ENCODE measurements around the gene TRDMT1. TPM values are rescaled to one million over a fixed set of nuclear protein-coding genes. Genes with fewer than 3 reads are reported as not detected.

TRDMT1 gene
- polyA plus RNA-seq, 1 donor from 2014 or later = 25.4 TPM

DNA sequence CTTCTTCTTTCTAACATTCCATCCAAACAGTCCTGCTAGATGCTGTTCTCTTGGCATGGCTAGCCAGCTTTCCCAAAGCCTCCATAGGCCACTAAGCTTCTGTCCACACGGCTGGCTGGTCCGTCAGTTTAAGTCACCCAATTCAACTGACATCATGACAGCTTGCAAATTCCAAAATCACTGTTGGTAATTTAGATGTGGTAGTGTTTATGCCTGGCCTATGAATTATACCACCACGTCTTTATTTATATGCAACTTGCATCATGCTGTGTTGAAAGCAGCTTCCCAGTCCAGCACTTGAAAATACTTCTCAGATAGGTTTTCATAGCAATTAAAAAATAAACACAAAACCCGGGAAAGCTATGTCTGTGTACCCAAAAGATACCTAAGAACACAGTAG is 24.3 kb upstream of the TRDMT1 start:
- Histone ChIP-seq H3K4me2 (ENCODE audit: low read length) (no peak overlapping the region), H3F3A (ENCODE audit: insufficient read depth, low read length, poor library complexity, severe bottlenecking) (no peaks in the 10 kb centered on the region), H3K4me3 (ENCODE audit: low read length) (no peak overlapping the region), H3K36me3 (ENCODE audit: insufficient read depth, low read length) (no peaks in the 10 kb centered on the region), H2AFZ (ENCODE audit: low read depth, low read length) (no peak overlapping the region), H3K9me2 (ENCODE audit: insufficient read depth, low read length) (no peaks in the 10 kb centered on the region), H3K27ac (ENCODE audit: low read length) (no peak overlapping the region), H3K9me3 (ENCODE audit: low read length) (no peaks in the 10 kb centered on the region), H4K20me1 (ENCODE audit: insufficient read depth) (no peaks in the 10 kb centered on the region), H3K79me2 (replicated peaks; ENCODE audit: insufficient read depth, low read length) (peaks cover 16% of the 10 kb centered on the region), H3K27me3 (ENCODE audit: insufficient read depth, low read depth, low read length) (no peaks in the 10 kb centered on the region), H3K9ac (ENCODE audit: low read length) (no peak overlapping the region)
- TF ChIP-seq SMC3 (conservative IDR thresholded peaks at IDR 0.05; ENCODE audit: poor library complexity) = no peak
- TF ChIP-seq TAF1 (IDR thresholded peaks at IDR 0.05; ENCODE audit: low read depth) = no peak
- TF ChIP-seq RAD21 (conservative IDR thresholded peaks at IDR 0.05) = no peak
- no peak for TF ChIP-seq POLR2AphosphoS5 (IDR thresholded peaks at IDR 0.05)
- no peak for TF ChIP-seq MXI1 (conservative IDR thresholded peaks at IDR 0.05; ENCODE audit: poor library complexity, severe bottlenecking)
- TF ChIP-seq EZH2 (IDR thresholded peaks at IDR 0.05; ENCODE audit: borderline replicate concordance, insufficient read depth, low read length, poor library complexity, severe bottlenecking) = no peak
- TF ChIP-seq CTCF (IDR thresholded peaks at IDR 0.05; ENCODE audit: poor library complexity, severe bottlenecking) = no peak
- TF ChIP-seq REST (IDR thresholded peaks at IDR 0.05; ENCODE audit: borderline replicate concordance) = no peak
- no peak for TF ChIP-seq EP300 (conservative IDR thresholded peaks at IDR 0.05; ENCODE audit: poor library complexity, severe bottlenecking)

DNA sequence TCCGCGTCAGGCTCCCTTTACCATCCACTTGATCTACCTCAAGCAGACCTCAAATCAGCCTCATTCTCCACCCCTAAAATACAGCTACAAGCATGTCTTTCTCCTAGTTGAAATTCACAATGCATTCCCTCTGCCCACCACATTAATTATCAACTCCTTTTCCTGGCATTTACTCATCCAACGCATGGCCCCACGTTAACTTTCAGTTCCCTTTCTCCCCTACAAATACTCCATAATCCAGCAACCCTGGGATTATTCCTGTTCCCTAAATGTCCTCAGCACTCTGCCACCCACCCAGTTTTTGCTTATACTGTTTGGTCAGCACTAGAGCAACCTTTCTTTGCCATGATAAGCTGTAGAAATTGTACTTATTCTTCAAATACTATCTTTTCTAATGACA is 20.9 kb upstream of the TRDMT1 start:
- H3K27ac ChIP-seq (ENCODE audit: low read length) = no peak overlapping the region
- H2AFZ ChIP-seq (ENCODE audit: low read depth, low read length) = no peak overlapping the region
- no peaks in the 10 kb centered on the region for H3K79me2 ChIP-seq (replicated peaks; ENCODE audit: insufficient read depth, low read length)
- no peak overlapping the region for H3K4me3 ChIP-seq (ENCODE audit: low read length)
- H3K4me2 ChIP-seq (ENCODE audit: low read length) = no peak overlapping the region
- H3K9me2 ChIP-seq (ENCODE audit: insufficient read depth, low read length) = no peaks in the 10 kb centered on the region
- H3K27me3 ChIP-seq (ENCODE audit: insufficient read depth, low read depth, low read length) = no peaks in the 10 kb centered on the region
- no peak overlapping the region for H3K9ac ChIP-seq (ENCODE audit: low read length)
- no peaks in the 10 kb centered on the region for H3F3A ChIP-seq (ENCODE audit: insufficient read depth, low read length, poor library complexity, severe bottlenecking)
- no peaks in the 10 kb centered on the region for H3K36me3 ChIP-seq (ENCODE audit: insufficient read depth, low read length)
- H3K9me3 ChIP-seq (ENCODE audit: low read length) = no peaks in the 10 kb centered on the region
- H4K20me1 ChIP-seq (ENCODE audit: insufficient read depth) = no peaks in the 10 kb centered on the region
- TF ChIP-seq RAD21 (conservative IDR thresholded peaks at IDR 0.05) (no peak), TAF1 (IDR thresholded peaks at IDR 0.05; ENCODE audit: low read depth) (no peak), MXI1 (conservative IDR thresholded peaks at IDR 0.05; ENCODE audit: poor library complexity, severe bottlenecking) (no peak), REST (IDR thresholded peaks at IDR 0.05; ENCODE audit: borderline replicate concordance) (no peak), EP300 (conservative IDR thresholded peaks at IDR 0.05; ENCODE audit: poor library complexity, severe bottlenecking) (no peak), CTCF (IDR thresholded peaks at IDR 0.05; ENCODE audit: poor library complexity, severe bottlenecking) (no peak), SMC3 (conservative IDR thresholded peaks at IDR 0.05; ENCODE audit: poor library complexity) (no peak)
